HG02571 (cell line): ENCODE results near the gene PALMD.
A peak's percentile ranks its signal among the peaks of the same experiment; 100 is the strongest.

Experiments used
- ATAC-seq: cut with Tn5 transposase; IDR thresholded peaks from one replicate; pipeline ENCODE4 v1.9.1; 2021; ENCODE audit warnings: mild to moderate bottlenecking, moderate library complexity; ENCODE audit not compliant: unreplicated experiment

PALMD gene

GRCh38 chr1:99682291-99682751 lies 36.4 kb downstream of the PALMD start:
- ATAC-seq, result no peak

GRCh38 chr1:99685516-99686180 lies 39.7 kb downstream of the PALMD start:
- peak; percentile 90 for ATAC-seq

GRCh38 chr1:99691175-99691574 lies 45.3 kb downstream of the PALMD start:
- no peak for ATAC-seq

GRCh38 chr1:99696616-99697015 lies 50.7 kb downstream of the PALMD start:
- no peak for ATAC-seq

- no peak for ATAC-seq
Observed at GRCh38 chr1:99697580-99697979, 51.7 kb downstream of the PALMD start.

- ATAC-seq, result no peak
Observed at GRCh38 chr1:99700020-99700419, 54.1 kb downstream of the PALMD start.

GRCh38 chr1:99702221-99702620 lies 56.3 kb downstream of the PALMD start:
- ATAC-seq, result no peak

- ATAC-seq, result no peak
Observed at GRCh38 chr1:99704356-99704816, 58.5 kb downstream of the PALMD start.

GRCh38 chr1:99705385-99705784 lies 59.5 kb downstream of the PALMD start:
- ATAC-seq, result no peak

GRCh38 chr1:99707535-99708142 lies 61.7 kb downstream of the PALMD start:
- peak; percentile 70 for ATAC-seq

- no peak for ATAC-seq
Observed at GRCh38 chr1:99710994-99711393, 65.1 kb downstream of the PALMD start.

GRCh38 chr1:99713006-99713405 lies 67.1 kb downstream of the PALMD start:
- ATAC-seq, result no peak

GRCh38 chr1:99717005-99717404 lies 71.1 kb downstream of the PALMD start:
- no peak for ATAC-seq

- ATAC-seq, result no peak
Observed at GRCh38 chr1:99723251-99723650, 77.3 kb downstream of the PALMD start.

GRCh38 chr1:99725996-99726395 lies 80.1 kb downstream of the PALMD start:
- no peak for ATAC-seq

GRCh38 chr1:99726407-99726806 lies 80.5 kb downstream of the PALMD start:
- ATAC-seq, result no peak

- no peak for ATAC-seq
Observed at GRCh38 chr1:99726818-99727217, 80.9 kb downstream of the PALMD start.

GRCh38 chr1:99727575-99728185 lies 81.8 kb downstream of the PALMD start:
- no peak for ATAC-seq

GRCh38 chr1:99728494-99729235 lies 82.8 kb downstream of the PALMD start:
- ATAC-seq, result no peak

- ATAC-seq, result no peak
Observed at GRCh38 chr1:99731384-99731783, 85.5 kb downstream of the PALMD start.

- no peak for ATAC-seq
Observed at GRCh38 chr1:99735852-99736251, 89.9 kb downstream of the PALMD start.
